Cardiac muscle cell (in vitro differentiated cells and primary cell): ENCODE results near the gene SLC4A1AP. TPM values are rescaled to one million over a fixed set of nuclear protein-coding genes. Genes with fewer than 3 reads are reported as not detected.
"Not testable (repeated sequence)": the region's sequence is repeated elsewhere in the genome, so short reads cannot be mapped to it uniquely, and the experiment has no call there.

Source experiments
- DNase-seq, 2 donors: peaks; one replicate each; pipeline versions ENCODE4 v3.0.0 to v3.0.0-alpha.2; 2010 to 2017; ENCODE audit warnings: low read depth in 1 of 2, low spot score in 1 of 2
- H3K27ac ChIP-seq: fragments of 200-600 bp; sonication (generic); 2 replicates; pipeline ENCODE4 v1.5.1; 2016
- H3K27me3 ChIP-seq: fragments of 200-600 bp; sonication (generic); 2 replicates; pipeline ENCODE4 v1.6.0; 2016; ENCODE audit warnings: control low read depth
- H3K36me3 ChIP-seq: fragments of 200-600 bp; sonication (generic); 2 replicates; pipeline ENCODE4 v1.5.1; 2016; ENCODE audit warnings: control low read depth
- H3K4me1 ChIP-seq: fragments of 200-600 bp; sonication (generic); 2 replicates; pipeline ENCODE4 v1.8.1; 2017; ENCODE audit warnings: low read depth, mild to moderate bottlenecking, mixed run types
- H3K4me3 ChIP-seq: fragments of 200-600 bp; sonication (generic); 2 replicates; pipeline ENCODE4 v1.5.1; 2016; ENCODE audit warnings: mild to moderate bottlenecking
- H3K9me3 ChIP-seq: fragments of 200-600 bp; sonication (generic); 2 replicates; pipeline ENCODE4 v1.5.1; 2017; ENCODE audit warnings: low read depth, mild to moderate bottlenecking, control low read depth
- CTCF ChIP-seq: IDR thresholded peaks from 2 replicates; pipeline ENCODE4 v1.5.1; 2012; ENCODE audit warnings: low read depth, mild to moderate bottlenecking, low read length
- polyA plus RNA-seq: library from polyadenylated mRNA; unstranded; fragments of >200 nt; fragmentation: Nextera tagmentation; extraction: Ambion mirVana; gene quantifications from 2 replicates; pipeline ENCODE4 v1.2.1, GENCODE V29; 2016
- total RNA-seq: library from RNA; depleted of rRNA; stranded (reverse); fragments of >200 nt; gene quantifications from 2 replicates; pipeline ENCODE4 v1.2.3, GENCODE V29; 2016

Gene SLC4A1AP
- total and polyA plus RNA-seq, 2 experiments from 2014 or later, result 34.8 to 35.9 TPM

GRCh38 chr2:27624943-27625342, 38.7 kb upstream of the SLC4A1AP start:
- TF ChIP-seq CTCF, result no peak
- Histone ChIP-seq H3K36me3 (peaks cover 8% of the 10 kb centered on the region), H3K4me3 (no peak overlapping the region), H3K27me3 (no peaks in the 10 kb centered on the region), H3K27ac (no peak overlapping the region), H3K4me1 (no peaks in the 10 kb centered on the region), H3K9me3 (no peaks in the 10 kb centered on the region)
- DNase-seq, result no peak

GRCh38 chr2:27626323-27626722, 37.4 kb upstream of the SLC4A1AP start:
- H3K4me3 ChIP-seq, H3K27ac ChIP-seq, H3K27me3 ChIP-seq, H3K36me3 ChIP-seq, DNase-seq, H3K9me3 ChIP-seq, H3K4me1 ChIP-seq: not testable (repeated sequence)

GRCh38 chr2:27626921-27627320, 36.8 kb upstream of the SLC4A1AP start:
- H3K27me3 ChIP-seq, H3K4me1 ChIP-seq, H3K9me3 ChIP-seq, DNase-seq, H3K4me3 ChIP-seq, H3K27ac ChIP-seq: not testable (repeated sequence)
- H3K36me3 ChIP-seq, result peaks cover 15% of the 10 kb centered on the region

- Histone ChIP-seq H3K4me1 (no peaks in the 10 kb centered on the region), H3K27ac (no peak overlapping the region), H3K9me3 (no peaks in the 10 kb centered on the region), H3K27me3 (no peaks in the 10 kb centered on the region), H3K36me3 (peaks cover 25% of the 10 kb centered on the region), H3K4me3 (peak overlapping the region; percentile 71)
- no peak for TF ChIP-seq CTCF
- DNase-seq, result peak; percentile 42 to 75
Observed at GRCh38 chr2:27627963-27628766, 35.5 kb upstream of the SLC4A1AP start.

- Histone ChIP-seq H3K27me3 (no peaks in the 10 kb centered on the region), H3K4me1 (no peaks in the 10 kb centered on the region), H3K4me3 (peak within 1 kb of the TSS; percentile 71), H3K9me3 (no peaks in the 10 kb centered on the region), H3K36me3 (peaks cover 28% of the 10 kb centered on the region), H3K27ac (no peak within 1 kb of the TSS)
- no peak for TF ChIP-seq CTCF
- peak; percentile 87 to 92 for DNase-seq
Observed at GRCh38 chr2:27628767-27629709, 34.7 kb upstream of the SLC4A1AP start, which contains the start of the genes CCDC121 and GPN1. CCDC121 (minus strand) TSS chr2:27629012; CDS start chr2:27627799, 1,213 bp downstream. GPN1 (plus strand) TSS chr2:27629050; CDS start chr2:27629059, 9 bp downstream.

GRCh38 chr2:27630257-27630656, 33.4 kb upstream of the SLC4A1AP start:
- H3K4me3 ChIP-seq, DNase-seq: not testable (repeated sequence)
- peaks cover 35% of the 10 kb centered on the region for H3K36me3 ChIP-seq

More at GRCh38 chr2:27630257-27630656, 33.4 kb upstream of the SLC4A1AP start:
- H3K27me3 ChIP-seq, H3K4me1 ChIP-seq, H3K9me3 ChIP-seq, H3K27ac ChIP-seq: not testable (repeated sequence)
